SK-N-SH (cell line): ENCODE results near the gene GNG12. TPM values are rescaled to one million over a fixed set of nuclear protein-coding genes. Genes with fewer than 3 reads are reported as not detected.

Experiments used
- CTCF ChIA-PET: fragments of 300-600, 350-600 bp; formaldehyde crosslinking; extraction: SDS; loops from one replicate; lab custom pipeline; 2021; lab: Yijun Ruan, JAX
- POLR2A ChIA-PET: fragments of 350-600 bp; sonication (Branson Sonifier 250); formaldehyde crosslinking; extraction: SDS; loops from one replicate; lab custom pipeline; 2020; ENCODE audit warnings: antibody characterized with exemption, inconsistent platforms; lab: Yijun Ruan, JAX
- DNase-seq: peaks from one replicate; pipeline ENCODE4 v3.0.0; 2012
- H2AFZ ChIP-seq: fragments of 200-600 bp; sonication (generic); 2 replicates; pipeline ENCODE4 v1.8.1; 2016; ENCODE audit warnings: antibody characterized with exemption, mild to moderate bottlenecking, low read depth
- H3F3A ChIP-seq: fragments of 200-600 bp; sonication (generic); replicated peaks from 2 replicates; pipeline ENCODE3; 2016; ENCODE audit warnings: antibody characterized with exemption, mild to moderate bottlenecking; ENCODE audit not compliant: insufficient read depth
- H3K27ac ChIP-seq, 2 experiments: fragments of 200-500 bp in 1 of 2; fragments of 200-600 bp in 1 of 2; sonication (Bioruptor generic) in 1 of 2; sonication (generic), shearing (Covaris generic) in 1 of 2; 2 replicates each; pipeline versions ENCODE4 v1.5.1 to v1.6.1; 2014 to 2016; ENCODE audit warnings: low read depth in 2 of 2, inconsistent platforms in 1 of 2, low read length in 1 of 2, mild to moderate bottlenecking in 1 of 2, mixed read lengths in 1 of 2
- H3K27me3 ChIP-seq: fragments of 200-600 bp; sonication (generic), shearing (Covaris generic); 2 replicates; pipeline ENCODE4 v1.6.1; 2016; ENCODE audit warnings: mixed run types; ENCODE audit not compliant: insufficient read depth
- H3K36me3 ChIP-seq, 2 experiments: fragments of 200-500 bp in 1 of 2; fragments of 200-600 bp in 1 of 2; sonication (Bioruptor generic) in 1 of 2; sonication (generic) in 1 of 2; replicated peaks in 1 of 2; 2 replicates each; pipeline versions ENCODE3 to v1.5.1; 2014 to 2016; ENCODE audit warnings: low read length in 1 of 2, mild to moderate bottlenecking in 1 of 2; ENCODE audit not compliant: insufficient read depth in 2 of 2, control insufficient read depth in 1 of 2
- H3K4me1 ChIP-seq, 2 experiments: fragments of 200-500 bp in 1 of 2; fragments of 200-600 bp in 1 of 2; sonication (Bioruptor generic) in 1 of 2; sonication (generic), shearing (Covaris generic) in 1 of 2; 2 replicates each; pipeline versions ENCODE4 v1.5.1 to v1.6.1; 2014 to 2016; ENCODE audit warnings: low read depth in 1 of 2, low read length in 1 of 2, mixed run types in 1 of 2; ENCODE audit not compliant: insufficient read depth in 2 of 2, control insufficient read depth in 1 of 2
- H3K4me2 ChIP-seq: fragments of 200-600 bp; sonication (generic), shearing (Covaris generic); 2 replicates; pipeline ENCODE4 v1.6.1; 2017; ENCODE audit warnings: mixed run types
- H3K4me3 ChIP-seq, 2 experiments: fragments of 200-500 bp in 1 of 2; fragments of 200-600 bp in 1 of 2; sonication (Bioruptor generic) in 1 of 2; sonication (generic), shearing (Covaris generic) in 1 of 2; 2 replicates each; pipeline versions ENCODE4 v1.5.1 to v1.8.1; 2014 to 2016; ENCODE audit warnings: low read depth in 2 of 2, inconsistent platforms in 1 of 2, low read length in 1 of 2, mild to moderate bottlenecking in 1 of 2, mixed read lengths in 1 of 2, moderate library complexity in 1 of 2
- H3K79me2 ChIP-seq: fragments of 200-600 bp; sonication (generic); 2 replicates; pipeline ENCODE4 v1.8.1; 2017; ENCODE audit warnings: mild to moderate bottlenecking; ENCODE audit not compliant: insufficient read depth
- H3K9ac ChIP-seq: fragments of 200-600 bp; sonication (generic); 2 replicates; pipeline ENCODE4 v1.6.1; 2017; ENCODE audit warnings: mixed run types
- H3K9me2 ChIP-seq: fragments of 200-600 bp; sonication (generic); 2 replicates; pipeline ENCODE4 v1.6.1; 2017; ENCODE audit warnings: mixed run types
- H3K9me3 ChIP-seq: fragments of 200-600 bp; sonication (generic); 2 replicates; pipeline ENCODE4 v1.6.1; 2017; ENCODE audit warnings: mixed run types, mild to moderate bottlenecking, moderate library complexity
- H4K20me1 ChIP-seq: fragments of 200-600 bp; sonication (generic); 2 replicates; pipeline ENCODE4 v1.6.1; 2017; ENCODE audit warnings: mild to moderate bottlenecking, mixed run types; ENCODE audit not compliant: insufficient read depth
- CHD2 ChIP-seq: fragments of 150-350 bp; IDR thresholded peaks from 2 replicates; pipeline ENCODE4 v1.6.1; 2018; ENCODE audit warnings: low read length; ENCODE audit not compliant: partially characterized antibody
- EP300 ChIP-seq, 2 experiments: IDR thresholded peaks; 2 replicates each; pipeline versions ENCODE4 v1.4.0 to v1.6.1; 2012; ENCODE audit warnings: borderline replicate concordance in 1 of 2, low read depth in 1 of 2, low read length in 1 of 2
- EZH2phosphoT487 ChIP-seq: fragments of 200-600 bp; sonication (generic); IDR thresholded peaks from 2 replicates; pipeline ENCODE4 v1.6.1; 2017; ENCODE audit warnings: low read depth, mixed run types, mild to moderate bottlenecking, antibody characterized with exemption, moderate library complexity, borderline replicate concordance
- FOXJ3 ChIP-seq: sonication (generic); formaldehyde crosslinking; IDR thresholded peaks from 2 replicates; pipeline ENCODE4 v1.5.1; 2020; ENCODE audit warnings: mild to moderate bottlenecking, missing genetic modification reagents
- GATA2 ChIP-seq: sonication (generic); formaldehyde crosslinking; IDR thresholded peaks from 2 replicates; pipeline ENCODE4 v1.5.0; 2020; ENCODE audit warnings: mild to moderate bottlenecking, missing genetic modification reagents
- JUND ChIP-seq: IDR thresholded peaks from 2 replicates; pipeline ENCODE4 v1.4.0; 2012
- MAX ChIP-seq: IDR thresholded peaks from 2 replicates; pipeline ENCODE4 v1.4.0; 2012; ENCODE audit warnings: low read depth
- MXI1 ChIP-seq: IDR thresholded peaks from 2 replicates; pipeline ENCODE4 v1.6.1; 2012; ENCODE audit warnings: mild to moderate bottlenecking, low read depth, low read length, improper control_type of control experiment
- NFIC ChIP-seq: IDR thresholded peaks from 2 replicates; pipeline ENCODE4 v1.4.0; 2012; ENCODE audit warnings: borderline replicate concordance
- NRF1 ChIP-seq: IDR thresholded peaks from 2 replicates; pipeline ENCODE4 v1.6.1; 2012; ENCODE audit warnings: low read depth, mild to moderate bottlenecking, low read length
- POLR2AphosphoS5 ChIP-seq: IDR thresholded peaks from 2 replicates; pipeline ENCODE4 v1.6.1; 2012; ENCODE audit warnings: low read depth, low read length
- RAD21 ChIP-seq: IDR thresholded peaks from 2 replicates; pipeline ENCODE4 v1.6.1; 2012; ENCODE audit warnings: mild to moderate bottlenecking, low read length
- RCOR1 ChIP-seq: fragments of 150-350 bp; IDR thresholded peaks from 2 replicates; pipeline ENCODE4 v1.6.1; 2017; ENCODE audit warnings: antibody characterized with exemption, low read length
- RFX5 ChIP-seq: IDR thresholded peaks from 2 replicates; pipeline ENCODE4 v1.6.1; 2012; ENCODE audit warnings: mild to moderate bottlenecking, improper control_type of control experiment, low read length
- RXRA ChIP-seq: IDR thresholded peaks from 2 replicates; pipeline ENCODE4 v1.4.0; 2012; ENCODE audit warnings: low read depth, mild to moderate bottlenecking, borderline replicate concordance
- SIN3A ChIP-seq: IDR thresholded peaks from 2 replicates; pipeline ENCODE4 v1.6.1; 2012; ENCODE audit warnings: low read depth, mild to moderate bottlenecking, low read length, moderate library complexity, borderline replicate concordance
- SMC3 ChIP-seq: IDR thresholded peaks from 2 replicates; pipeline ENCODE4 v1.6.1; 2012; ENCODE audit warnings: low read depth, low read length, improper control_type of control experiment
- TEAD4 ChIP-seq: IDR thresholded peaks from 2 replicates; pipeline ENCODE4 v1.4.0; 2012; ENCODE audit warnings: mild to moderate bottlenecking, borderline replicate concordance; ENCODE audit not compliant: insufficient read depth
- USF1 ChIP-seq: IDR thresholded peaks from 2 replicates; pipeline ENCODE4 v1.4.0; 2012; ENCODE audit warnings: low read depth, borderline replicate concordance
- USF2 ChIP-seq: fragments of 150-350 bp; IDR thresholded peaks from 2 replicates; pipeline ENCODE4 v1.6.1; 2017; ENCODE audit warnings: antibody characterized with exemption, low read length, low read depth, borderline replicate concordance
- WGBS: methylation state at CpG from one replicate; pipeline ENCODE4 v1.1.6; 2017; ENCODE audit warnings: low lambda C conversion rate; 5-methylcytosine and 5-hydroxymethylcytosine counted together
- polyA plus RNA-seq, 3 experiments: library from polyadenylated mRNA; depleted of rRNA; stranded (reverse); fragments of >200 nt; gene quantifications; 2 replicates each; pipeline ENCODE4 v1.2.3, GENCODE V29; 2012
- TF ChIP-seq, protein P1 (sequence below): IDR thresholded peaks from 2 replicates; pipeline ENCODE4 v1.6.1; 2012; ENCODE audit warnings: mild to moderate bottlenecking, low read depth, low read length, moderate library complexity
- TF ChIP-seq, protein P2 (sequence below): IDR thresholded peaks from 2 replicates; pipeline ENCODE4; 2012
- TF ChIP-seq, protein P3 (sequence below): fragments of 150-350 bp; IDR thresholded peaks from 2 replicates; pipeline ENCODE4 v1.6.1; 2016; ENCODE audit warnings: mild to moderate bottlenecking, low read depth, low read length

GNG12 gene
- polyA plus RNA-seq, 1 of the 3 experiments (the other 2 are of a cell fraction): 41.2 TPM

GRCh38 chr1:67759692-67760029, 73.6 kb downstream of the GNG12 start (continued):
- TF ChIP-seq, protein P1, sequence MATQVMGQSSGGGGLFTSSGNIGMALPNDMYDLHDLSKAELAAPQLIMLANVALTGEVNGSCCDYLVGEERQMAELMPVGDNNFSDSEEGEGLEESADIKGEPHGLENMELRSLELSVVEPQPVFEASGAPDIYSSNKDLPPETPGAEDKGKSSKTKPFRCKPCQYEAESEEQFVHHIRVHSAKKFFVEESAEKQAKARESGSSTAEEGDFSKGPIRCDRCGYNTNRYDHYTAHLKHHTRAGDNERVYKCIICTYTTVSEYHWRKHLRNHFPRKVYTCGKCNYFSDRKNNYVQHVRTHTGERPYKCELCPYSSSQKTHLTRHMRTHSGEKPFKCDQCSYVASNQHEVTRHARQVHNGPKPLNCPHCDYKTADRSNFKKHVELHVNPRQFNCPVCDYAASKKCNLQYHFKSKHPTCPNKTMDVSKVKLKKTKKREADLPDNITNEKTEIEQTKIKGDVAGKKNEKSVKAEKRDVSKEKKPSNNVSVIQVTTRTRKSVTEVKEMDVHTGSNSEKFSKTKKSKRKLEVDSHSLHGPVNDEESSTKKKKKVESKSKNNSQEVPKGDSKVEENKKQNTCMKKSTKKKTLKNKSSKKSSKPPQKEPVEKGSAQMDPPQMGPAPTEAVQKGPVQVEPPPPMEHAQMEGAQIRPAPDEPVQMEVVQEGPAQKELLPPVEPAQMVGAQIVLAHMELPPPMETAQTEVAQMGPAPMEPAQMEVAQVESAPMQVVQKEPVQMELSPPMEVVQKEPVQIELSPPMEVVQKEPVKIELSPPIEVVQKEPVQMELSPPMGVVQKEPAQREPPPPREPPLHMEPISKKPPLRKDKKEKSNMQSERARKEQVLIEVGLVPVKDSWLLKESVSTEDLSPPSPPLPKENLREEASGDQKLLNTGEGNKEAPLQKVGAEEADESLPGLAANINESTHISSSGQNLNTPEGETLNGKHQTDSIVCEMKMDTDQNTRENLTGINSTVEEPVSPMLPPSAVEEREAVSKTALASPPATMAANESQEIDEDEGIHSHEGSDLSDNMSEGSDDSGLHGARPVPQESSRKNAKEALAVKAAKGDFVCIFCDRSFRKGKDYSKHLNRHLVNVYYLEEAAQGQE: no peak
- TF ChIP-seq JUND (0 out of 2 replicates have a peak, but pooled peaks have one; percentile 21), TEAD4 (0 out of 2 replicates have a peak, but pooled peaks have one; percentile 10), CHD2 (no peak), MXI1 (no peak), USF2 (no peak), SIN3A (no peak), USF1 (no peak), SMC3 (no peak), RAD21 (no peak), NFIC (no peak)

GRCh38 chr1:67759066-67759465, 74.2 kb downstream of the GNG12 start:
- Histone ChIP-seq H2AFZ (no peak overlapping the region), H3K9me3 (no peaks in the 10 kb centered on the region), H4K20me1 (no peaks in the 10 kb centered on the region), H3K79me2 (peaks cover 81% of the 10 kb centered on the region), H3K27ac (peak overlapping the region in 1 of 2 experiments; percentile 74; a peak in 3 of 4 replicates), H3K36me3 (peaks cover 0 to 18% of the 10 kb centered on the region in 2 experiments), H3K4me2 (no peak overlapping the region), H3K27me3 (no peaks in the 10 kb centered on the region), H3K9me2 (no peaks in the 10 kb centered on the region), H3K4me1 (peaks cover 5 to 7% of the 10 kb centered on the region in 2 experiments; a peak in 3 of 4 replicates), H3K9ac (no peak overlapping the region), H3K4me3 (no peak overlapping the region), H3F3A (peaks cover 7% of the 10 kb centered on the region)
- DNase-seq: no peak
- 88% methylated on average over 3 of the region's 3 CpGs for WGBS
- ChIA-PET POLR2A (no interaction called here), CTCF (interaction anchor here (1.0 to 13.2 kb wide), 19 partner anchors 17 to 237 kb away, joined by 4 to 284 read pairs (median 10); partner anchors contain the start of gene GADD45A)
- TF ChIP-seq NFIC: no peak
- TF ChIP-seq POLR2AphosphoS5: no peak
- TF ChIP-seq RAD21: no peak
- TF ChIP-seq EZH2phosphoT487: no peak
- no peak for TF ChIP-seq RCOR1
- TF ChIP-seq, protein P2, sequence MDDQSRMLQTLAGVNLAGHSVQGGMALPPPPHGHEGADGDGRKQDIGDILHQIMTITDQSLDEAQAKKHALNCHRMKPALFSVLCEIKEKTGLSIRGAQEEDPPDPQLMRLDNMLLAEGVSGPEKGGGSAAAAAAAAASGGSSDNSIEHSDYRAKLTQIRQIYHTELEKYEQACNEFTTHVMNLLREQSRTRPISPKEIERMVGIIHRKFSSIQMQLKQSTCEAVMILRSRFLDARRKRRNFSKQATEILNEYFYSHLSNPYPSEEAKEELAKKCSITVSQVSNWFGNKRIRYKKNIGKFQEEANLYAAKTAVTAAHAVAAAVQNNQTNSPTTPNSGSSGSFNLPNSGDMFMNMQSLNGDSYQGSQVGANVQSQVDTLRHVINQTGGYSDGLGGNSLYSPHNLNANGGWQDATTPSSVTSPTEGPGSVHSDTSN: no peak
- TF ChIP-seq GATA2 (CRISPR knock-in tag): no peak
- no peak for TF ChIP-seq EP300 (IDR thresholded peaks at IDR 0.05; ENCODE audit: borderline replicate concordance in 1 of 2, low read depth in 1 of 2, low read length in 1 of 2)
- TF ChIP-seq MAX: no peak
- TF ChIP-seq, protein P3, sequence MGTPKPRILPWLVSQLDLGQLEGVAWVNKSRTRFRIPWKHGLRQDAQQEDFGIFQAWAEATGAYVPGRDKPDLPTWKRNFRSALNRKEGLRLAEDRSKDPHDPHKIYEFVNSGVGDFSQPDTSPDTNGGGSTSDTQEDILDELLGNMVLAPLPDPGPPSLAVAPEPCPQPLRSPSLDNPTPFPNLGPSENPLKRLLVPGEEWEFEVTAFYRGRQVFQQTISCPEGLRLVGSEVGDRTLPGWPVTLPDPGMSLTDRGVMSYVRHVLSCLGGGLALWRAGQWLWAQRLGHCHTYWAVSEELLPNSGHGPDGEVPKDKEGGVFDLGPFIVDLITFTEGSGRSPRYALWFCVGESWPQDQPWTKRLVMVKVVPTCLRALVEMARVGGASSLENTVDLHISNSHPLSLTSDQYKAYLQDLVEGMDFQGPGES: no peak
- TF ChIP-seq SMC3: no peak
- TF ChIP-seq TEAD4: no peak
- no peak for TF ChIP-seq USF1
- no peak for TF ChIP-seq NRF1
- TF ChIP-seq RXRA: no peak
- no peak for TF ChIP-seq RFX5
- no peak for TF ChIP-seq FOXJ3 (CRISPR knock-in tag)
